Fibroblast of villous mesenchyme (primary cell): ENCODE data around the gene SOX13. TPM values are rescaled to one million over a fixed set of nuclear protein-coding genes. Genes with fewer than 3 reads are reported as not detected.
A peak's percentile ranks its signal among the peaks of the same experiment; 100 is the strongest.

Experiments used
- DNase-seq: peaks from one replicate; pipeline ENCODE4 v3.0.0-alpha.2; 2010; ENCODE audit warnings: low read depth
- H3K4me3 ChIP-seq: 2 replicates; pipeline ENCODE4 v1.5.1; 2011; ENCODE audit warnings: low read depth, mild to moderate bottlenecking, low read length
- total RNA-seq: library from RNA; depleted of rRNA; stranded (reverse); fragments of >200 nt; gene quantifications from 2 replicates; pipeline ENCODE4 v1.2.3, GENCODE V29; 2012
- TF ChIP-seq, protein P1 (sequence below): IDR thresholded peaks from 2 replicates; pipeline ENCODE4 v1.5.1; 2012; ENCODE audit warnings: low read depth, mild to moderate bottlenecking, low read length; ENCODE audit not compliant: insufficient read depth

SOX13 gene
- total RNA-seq, 1 donor: 14.7 TPM

- peak; percentile 45 for DNase-seq
- TF ChIP-seq, protein P1, sequence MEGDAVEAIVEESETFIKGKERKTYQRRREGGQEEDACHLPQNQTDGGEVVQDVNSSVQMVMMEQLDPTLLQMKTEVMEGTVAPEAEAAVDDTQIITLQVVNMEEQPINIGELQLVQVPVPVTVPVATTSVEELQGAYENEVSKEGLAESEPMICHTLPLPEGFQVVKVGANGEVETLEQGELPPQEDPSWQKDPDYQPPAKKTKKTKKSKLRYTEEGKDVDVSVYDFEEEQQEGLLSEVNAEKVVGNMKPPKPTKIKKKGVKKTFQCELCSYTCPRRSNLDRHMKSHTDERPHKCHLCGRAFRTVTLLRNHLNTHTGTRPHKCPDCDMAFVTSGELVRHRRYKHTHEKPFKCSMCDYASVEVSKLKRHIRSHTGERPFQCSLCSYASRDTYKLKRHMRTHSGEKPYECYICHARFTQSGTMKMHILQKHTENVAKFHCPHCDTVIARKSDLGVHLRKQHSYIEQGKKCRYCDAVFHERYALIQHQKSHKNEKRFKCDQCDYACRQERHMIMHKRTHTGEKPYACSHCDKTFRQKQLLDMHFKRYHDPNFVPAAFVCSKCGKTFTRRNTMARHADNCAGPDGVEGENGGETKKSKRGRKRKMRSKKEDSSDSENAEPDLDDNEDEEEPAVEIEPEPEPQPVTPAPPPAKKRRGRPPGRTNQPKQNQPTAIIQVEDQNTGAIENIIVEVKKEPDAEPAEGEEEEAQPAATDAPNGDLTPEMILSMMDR: no peak
- H3K4me3 ChIP-seq: peak within 1 kb of the TSS; percentile 67
These were observed 78.8 kb downstream of the SOX13 start, which contains the start of gene ETNK2 for GRCh38 chr1:204151552-204152309. Gene ETNK2 (minus strand): TSS chr1:204152044. CDS start chr1:204151852, 192 bp downstream.

DNA sequence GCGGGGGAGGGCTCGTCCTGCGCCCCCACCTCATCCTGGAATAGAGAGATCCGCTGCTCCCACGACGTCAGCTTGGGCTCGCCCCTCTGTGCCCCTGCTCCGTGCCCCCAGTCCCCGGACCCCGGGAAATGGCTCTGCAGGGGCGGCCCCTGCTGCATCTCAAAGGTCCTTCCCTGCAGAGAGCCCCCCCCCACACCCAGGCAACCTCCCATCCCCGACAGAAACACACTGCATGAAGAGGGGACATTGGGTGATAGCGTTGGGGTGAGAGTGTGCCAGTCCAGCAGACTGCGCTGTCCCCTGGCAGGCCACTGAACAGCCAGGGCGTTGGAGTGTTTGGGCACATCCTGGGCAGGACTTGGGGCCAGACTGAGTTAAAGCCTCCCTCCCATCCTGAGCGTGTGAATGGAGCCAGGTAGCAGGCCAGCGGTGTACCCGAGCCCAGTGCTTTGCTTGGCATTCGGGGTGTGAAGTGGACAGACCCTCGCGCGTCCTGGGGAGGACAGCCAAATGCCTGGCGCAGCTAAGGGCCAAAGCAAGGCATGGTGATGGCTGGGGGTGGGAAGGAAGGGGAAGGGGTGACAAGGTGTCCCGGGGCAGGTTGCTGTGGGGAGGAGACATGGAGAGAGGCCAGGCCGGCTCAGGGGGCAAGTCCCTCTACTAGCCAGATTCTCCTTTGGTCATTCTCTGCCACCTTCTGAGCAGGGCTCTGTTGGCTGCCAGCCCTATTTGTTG lies 79.6 kb downstream of the SOX13 start:
- H3K4me3 ChIP-seq: peak overlapping the region; percentile 67
- no peak for DNase-seq
- TF ChIP-seq, protein P1: no peak

GRCh38 chr1:204153667-204154066 lies 80.8 kb downstream of the SOX13 start:
- no peak overlapping the region for H3K4me3 ChIP-seq
- TF ChIP-seq, protein P1: no peak
- DNase-seq: no peak

- TF ChIP-seq, protein P1: no peak
- no peak overlapping the region for H3K4me3 ChIP-seq
- DNase-seq: no peak
These were observed 81.8 kb downstream of the SOX13 start for GRCh38 chr1:204154568-204155255.

GRCh38 chr1:204155881-204156280 lies 83.0 kb downstream of the SOX13 start:
- no peak overlapping the region for H3K4me3 ChIP-seq
- TF ChIP-seq, protein P1: no peak

DNA sequence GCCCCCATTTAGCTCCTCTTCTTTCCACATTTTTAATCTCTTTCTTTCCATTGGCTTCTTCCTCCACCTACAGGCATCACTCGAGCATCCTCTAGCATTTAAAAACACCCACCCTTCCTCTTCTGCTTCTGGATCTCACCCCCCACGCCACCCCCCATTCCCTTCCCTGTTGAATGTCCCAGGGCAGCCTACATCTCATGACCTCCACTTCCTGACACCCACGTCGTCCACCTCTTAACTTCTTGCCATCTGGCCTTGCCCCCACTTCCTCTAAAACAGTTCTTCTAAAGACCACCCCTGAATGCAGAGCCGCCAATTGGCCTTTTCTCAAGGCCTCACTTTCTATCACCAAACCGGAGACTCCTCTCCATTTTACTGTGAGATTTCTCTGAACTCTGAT lies 85.0 kb downstream of the SOX13 start:
- TF ChIP-seq, protein P1: no peak
- no peak for DNase-seq

More at GRCh38 chr1:204155881-204156280, 83.0 kb downstream of the SOX13 start:
- no peak for DNase-seq

More for the DNA sequence above, 85.0 kb downstream of the SOX13 start:
- no peak overlapping the region for H3K4me3 ChIP-seq
